Measurements from ENCODE around the gene GOLGA8K.
"Not testable (repeated sequence)": the region's sequence is repeated elsewhere in the genome, so short reads cannot be mapped to it uniquely, and the experiment has no call there.

GRCh38 chr15:32370064-32370463, 33.0 kb downstream of the GOLGA8K start:
- TF ChIP-seq CTCF (conservative IDR thresholded peaks at IDR 0.05; ENCODE audit: low read depth in 2 of 2); POLR2AphosphoS5 (IDR thresholded peaks at IDR 0.05; ENCODE audit: low read depth); EZH2 (IDR thresholded peaks at IDR 0.05; ENCODE audit: low read depth, unreplicated experiment); CREB1 (CRISPR knock-in tag; IDR thresholded peaks at IDR 0.05; ENCODE audit: low read depth); EZH2phosphoT487 (IDR thresholded peaks at IDR 0.05; ENCODE audit: unreplicated experiment); REST (IDR thresholded peaks at IDR 0.05; ENCODE audit: unreplicated experiment); ETS1 (IDR thresholded peaks at IDR 0.05); JUNB (IDR thresholded peaks at IDR 0.05; ENCODE audit: unreplicated experiment): not testable (repeated sequence)

Data from GM23338 (cell line).